ENCODE data around the gene TICAM2. TPM values are rescaled to one million over a fixed set of nuclear protein-coding genes. Genes with fewer than 3 reads are reported as not detected.

The TICAM2 gene
- total RNA-seq, 1 experiment from 2014 or later, result 0.24 TPM

- Histone ChIP-seq H3K9me3 (ENCODE audit: control insufficient read depth, low read depth, low read length) (no peaks in the 10 kb centered on the region), H2BK12ac (ENCODE audit: insufficient read length, low read depth, low read length) (no peak overlapping the region), H3K79me1 (ENCODE audit: insufficient read depth, low read depth, low read length, poor library complexity, severe bottlenecking) (no peaks in the 10 kb centered on the region), H3K18ac (ENCODE audit: insufficient read length, low read depth, low read length) (no peak overlapping the region), H2AK5ac (ENCODE audit: insufficient read length, low read length) (no peak overlapping the region), H3K4me1 (ENCODE audit: insufficient read depth, low read length) (no peaks in the 10 kb centered on the region), H3T11ph (ENCODE audit: low read length) (no peak overlapping the region), H3K9ac (ENCODE audit: extremely low read depth, insufficient read length, low read length) (no peak overlapping the region), H3K27me3 (ENCODE audit: insufficient read depth, low read length) (no peaks in the 10 kb centered on the region), H3K27ac (ENCODE audit: insufficient read length, low read depth, low read length) (no peak overlapping the region), H3K4me2 (ENCODE audit: insufficient read depth, insufficient read length, low read length) (no peak overlapping the region), H3K23ac (ENCODE audit: insufficient read length, low read depth, low read length) (no peak overlapping the region), H2BK15ac (ENCODE audit: low read depth, low read length) (no peak overlapping the region), H3K23me2 (ENCODE audit: insufficient read length, low read depth, low read length, poor library complexity, severe bottlenecking) (no peaks in the 10 kb centered on the region), H2BK120ac (ENCODE audit: low read depth, low read length, poor library complexity, severe bottlenecking) (no peak overlapping the region), H3K14ac (ENCODE audit: insufficient read depth, low read length) (no peak overlapping the region), H3K79me2 (ENCODE audit: insufficient read depth, low read length) (no peaks in the 10 kb centered on the region), H3K4ac (ENCODE audit: low read depth, low read length) (no peak overlapping the region), H2BK20ac (ENCODE audit: low read depth, low read length, poor library complexity, severe bottlenecking) (no peak overlapping the region), H3K56ac (ENCODE audit: insufficient read length, low read depth, low read length) (no peak overlapping the region), H4K20me1 (ENCODE audit: control insufficient read depth, insufficient read depth, insufficient read length) (no peaks in the 10 kb centered on the region), H4K5ac (ENCODE audit: insufficient read length, low read depth, low read length) (no peak overlapping the region), H4K91ac (ENCODE audit: insufficient read length, low read depth, low read length) (no peak overlapping the region), H2AFZ (ENCODE audit: low read length) (no peak overlapping the region), H2BK5ac (ENCODE audit: insufficient read length, low read length) (no peak overlapping the region), H4K8ac (replicated peaks; ENCODE audit: insufficient read length, low read depth, low read length) (no peak overlapping the region)
- DNase-seq, result no peak
- no peaks in the 10 kb centered on the region for H3K27me3 Mint-ChIP-seq (ENCODE audit: low read depth)
- TF ChIP-seq CTCF (conservative IDR thresholded peaks at IDR 0.05), result no peak
- WGBS (ENCODE audit: extremely low coverage, insufficient read length, low lambda C conversion rate), result no CpG with 5 or more reads among the region's 1 CpG
- H3K36me3 Mint-ChIP-seq (ENCODE audit: insufficient read depth in 1 of 3, low read depth in 3 of 3), result no peaks in the 10 kb centered on the region; a peak in 1 of 7 replicates
- no peak overlapping the region for H3K4me3 Mint-ChIP-seq
- H3K9me3 Mint-ChIP-seq, result peaks cover 0 to 2% of the 10 kb centered on the region in 2 experiments; a peak in 1 of 5 replicates
- peaks cover 7 to 9% of the 10 kb centered on the region in 2 experiments for H3K4me1 Mint-ChIP-seq
- no peak overlapping the region for H3K27ac Mint-ChIP-seq
Observed at GRCh38 chr5:115568668-115569067, 33.6 kb downstream of the TICAM2 start.

All from H9 (cell line).